Activated naive CD4-positive, alpha-beta T cell treated with anti-CD3 and anti-CD28 coated beads for 36 hours (primary cell): ENCODE measurements around the gene HOXB4. TPM values are rescaled to one million over a fixed set of nuclear protein-coding genes. Genes with fewer than 3 reads are reported as not detected.

ENCODE experiments used
- CTCF ChIA-PET: fragments of 350-600 bp; sonication (Branson Sonifier 250); formaldehyde crosslinking; loops from one replicate; lab custom pipeline; 2021; ENCODE audit warnings: antibody characterized with exemption; lab: Charles Lee
- DNase-seq: peaks from one replicate; pipeline ENCODE4 v3.0.0-alpha.2; 2020
- H3K27ac Mint-ChIP-seq: one replicate; pipeline ENCODE4 v1.8.0; 2021; ENCODE audit warnings: mild to moderate bottlenecking, mixed read lengths
- H3K27me3 Mint-ChIP-seq: one replicate; pipeline ENCODE4 v1.8.0; 2021; ENCODE audit warnings: low read depth, mixed read lengths
- H3K36me3 Mint-ChIP-seq: one replicate; pipeline ENCODE4 v1.8.0; 2021; ENCODE audit warnings: low read depth, mixed read lengths
- H3K4me1 Mint-ChIP-seq: one replicate; pipeline ENCODE4 v1.8.0; 2021; ENCODE audit warnings: low read depth, mixed read lengths
- H3K4me3 Mint-ChIP-seq: one replicate; pipeline ENCODE4 v1.8.0; 2021; ENCODE audit warnings: mild to moderate bottlenecking, moderate library complexity, mixed read lengths
- H3K9me3 Mint-ChIP-seq: one replicate; pipeline ENCODE4 v1.8.0; 2021; ENCODE audit warnings: mixed read lengths
- intact Hi-C: fragments of 100-400 bp; cut with micrococcal nuclease; formaldehyde crosslinking; loops from one replicate; pipeline ENCODE4 v1.15.1; 2023
- total RNA-seq, 2 experiments: library from RNA; stranded (reverse); gene quantifications; one replicate each; pipeline ENCODE4 v1.2.3, GENCODE V29; 2021

HOXB4 gene
- total RNA-seq, 2 experiments from 2014 or later = 2.3 to 2.5 TPM

DNA sequence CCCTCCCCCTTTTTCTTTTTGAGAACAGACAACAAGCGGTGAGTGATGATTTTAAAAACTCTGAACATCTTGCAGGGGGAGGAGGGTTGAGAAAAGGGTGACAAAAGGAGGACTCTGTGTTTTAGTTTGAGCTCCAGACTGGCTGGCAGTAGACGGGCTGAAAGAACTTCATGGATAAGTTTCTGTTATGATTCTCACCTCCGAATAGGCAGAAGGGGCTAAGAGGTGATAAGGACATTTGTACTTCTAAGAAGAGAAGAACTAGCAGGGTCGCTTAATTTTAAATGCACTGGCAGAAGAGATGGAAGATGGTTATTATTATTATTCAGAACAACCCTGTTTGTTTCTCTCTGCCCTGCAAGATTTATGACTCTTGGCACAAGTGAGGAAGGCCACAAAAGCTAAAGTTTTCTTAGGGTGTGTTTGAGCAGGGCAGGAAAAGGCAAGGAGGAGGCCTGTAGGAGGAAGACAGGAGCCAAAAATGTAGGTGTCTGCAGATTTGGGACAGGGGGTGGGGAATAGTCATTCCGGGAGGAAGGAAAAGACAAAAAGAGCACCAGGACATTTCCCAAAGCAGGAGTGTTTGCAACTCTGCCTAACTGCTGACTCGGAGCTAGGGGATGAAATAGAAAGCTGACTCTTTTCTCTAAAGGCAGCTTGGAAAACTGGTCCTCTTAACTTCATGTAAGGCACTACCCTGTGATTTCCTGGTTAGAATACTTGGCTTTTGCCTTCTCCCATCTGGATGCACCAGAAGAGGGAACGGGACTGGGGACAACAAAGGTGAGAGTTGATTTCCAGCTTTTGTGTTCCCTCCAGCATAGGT is 21.4 kb downstream of the HOXB4 start:
- peaks cover 7% of the 10 kb centered on the region for H3K27me3 Mint-ChIP-seq
- no peak overlapping the region for H3K27ac Mint-ChIP-seq
- CTCF ChIA-PET = interaction anchor here (1.0 to 2.7 kb wide), 3 partner anchors 9 to 74 kb away, joined by 3 to 9 read pairs (median 4); no protein-coding TSS in a partner anchor
- H3K4me1 Mint-ChIP-seq = peaks cover 6% of the 10 kb centered on the region
- no peak overlapping the region for H3K4me3 Mint-ChIP-seq
- no peak for DNase-seq
- H3K36me3 Mint-ChIP-seq = no peaks in the 10 kb centered on the region
- intact Hi-C loops = no loop called here
- no peaks in the 10 kb centered on the region for H3K9me3 Mint-ChIP-seq

DNA sequence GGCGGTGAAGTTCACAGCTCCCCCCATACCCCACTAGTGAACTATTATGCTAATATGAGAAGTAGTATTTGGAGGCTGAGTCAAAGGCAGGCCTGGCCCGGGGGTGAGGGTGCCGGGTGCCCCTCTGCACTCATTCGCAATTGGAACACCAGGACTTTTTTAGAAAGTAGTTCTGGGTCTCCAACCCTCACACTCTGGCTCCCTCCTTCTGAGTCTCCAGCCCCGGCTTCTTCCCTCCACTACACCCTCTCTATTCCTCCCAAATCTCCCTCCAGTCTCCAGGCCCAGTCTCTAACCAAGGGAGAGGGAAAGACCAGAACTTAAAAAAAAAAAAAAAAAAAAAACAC is 21.9 kb downstream of the HOXB4 start:
- H3K27ac Mint-ChIP-seq = no peak overlapping the region
- CTCF ChIA-PET = interaction anchor here (1.0 to 2.7 kb wide), 3 partner anchors 9 to 65 kb away, joined by 3 to 9 read pairs (median 3); no protein-coding TSS in a partner anchor
- H3K4me1 Mint-ChIP-seq = peaks cover 6% of the 10 kb centered on the region
- DNase-seq = no peak
- H3K9me3 Mint-ChIP-seq = no peaks in the 10 kb centered on the region
- no peaks in the 10 kb centered on the region for H3K36me3 Mint-ChIP-seq
- H3K27me3 Mint-ChIP-seq = peaks cover 7% of the 10 kb centered on the region
- intact Hi-C loops = no loop called here
- H3K4me3 Mint-ChIP-seq = no peak overlapping the region

DNA sequence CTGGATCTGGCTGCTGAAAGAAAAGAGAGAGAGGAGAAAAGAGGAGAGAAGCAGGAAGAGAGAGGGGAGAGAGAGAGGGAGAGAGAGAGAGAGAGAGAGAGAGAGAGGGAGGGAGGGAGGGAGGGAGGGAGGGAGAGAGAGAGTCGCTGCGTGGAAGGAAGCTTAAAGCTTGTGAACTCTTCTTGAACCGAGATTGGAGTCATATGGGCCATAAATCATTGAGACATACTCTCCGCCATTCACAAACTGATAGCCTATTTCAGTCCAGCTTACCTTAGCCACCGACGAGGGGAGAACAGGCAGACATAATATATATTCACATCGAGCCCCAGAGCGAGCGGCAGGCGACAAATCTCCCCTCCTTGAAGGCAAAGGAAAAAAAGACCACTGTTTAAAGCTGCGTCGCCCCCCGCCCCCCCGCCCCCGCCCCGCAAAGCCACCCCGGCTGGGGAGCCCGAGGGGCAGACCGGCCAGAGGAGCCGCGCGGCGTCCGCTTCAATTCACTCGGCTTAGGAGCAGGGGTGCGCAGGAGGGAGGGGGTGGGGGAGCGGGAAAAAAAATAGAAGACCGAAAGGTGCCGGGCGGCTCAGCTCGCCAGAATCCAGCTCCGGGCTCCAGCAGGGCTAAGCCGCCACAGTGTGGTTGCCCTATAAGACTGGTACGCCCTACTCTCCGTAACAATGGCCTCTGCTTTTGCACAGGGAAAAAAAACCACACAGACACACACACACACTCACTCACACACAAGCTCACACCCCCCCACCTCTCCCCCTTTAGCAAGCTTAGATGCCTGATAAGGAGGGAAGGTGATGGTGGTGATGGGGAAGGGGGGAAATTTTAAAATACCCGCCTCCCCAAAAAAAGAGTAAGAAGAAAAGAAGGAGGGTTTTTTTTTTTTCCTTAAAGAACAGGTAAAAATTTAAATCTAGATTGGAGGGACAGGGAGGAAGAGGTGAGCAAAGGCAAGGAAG is 22.6 kb downstream of the HOXB4 start:
- H3K9me3 Mint-ChIP-seq = no peaks in the 10 kb centered on the region
- CTCF ChIA-PET = interaction anchor here (1.0 to 2.7 kb wide), 3 partner anchors 8 to 64 kb away, joined by 3 to 9 read pairs (median 3); no protein-coding TSS in a partner anchor
- no peaks in the 10 kb centered on the region for H3K36me3 Mint-ChIP-seq
- intact Hi-C loops = loop anchor here (1.0 kb wide), 1 partner anchor 42 kb away; no protein-coding TSS in a partner anchor
- peak; percentile 31 for DNase-seq
- peaks cover 7% of the 10 kb centered on the region for H3K27me3 Mint-ChIP-seq
- peak overlapping the region; percentile 82 for H3K4me3 Mint-ChIP-seq
- H3K27ac Mint-ChIP-seq = no peak overlapping the region
- peaks cover 6% of the 10 kb centered on the region for H3K4me1 Mint-ChIP-seq

DNA sequence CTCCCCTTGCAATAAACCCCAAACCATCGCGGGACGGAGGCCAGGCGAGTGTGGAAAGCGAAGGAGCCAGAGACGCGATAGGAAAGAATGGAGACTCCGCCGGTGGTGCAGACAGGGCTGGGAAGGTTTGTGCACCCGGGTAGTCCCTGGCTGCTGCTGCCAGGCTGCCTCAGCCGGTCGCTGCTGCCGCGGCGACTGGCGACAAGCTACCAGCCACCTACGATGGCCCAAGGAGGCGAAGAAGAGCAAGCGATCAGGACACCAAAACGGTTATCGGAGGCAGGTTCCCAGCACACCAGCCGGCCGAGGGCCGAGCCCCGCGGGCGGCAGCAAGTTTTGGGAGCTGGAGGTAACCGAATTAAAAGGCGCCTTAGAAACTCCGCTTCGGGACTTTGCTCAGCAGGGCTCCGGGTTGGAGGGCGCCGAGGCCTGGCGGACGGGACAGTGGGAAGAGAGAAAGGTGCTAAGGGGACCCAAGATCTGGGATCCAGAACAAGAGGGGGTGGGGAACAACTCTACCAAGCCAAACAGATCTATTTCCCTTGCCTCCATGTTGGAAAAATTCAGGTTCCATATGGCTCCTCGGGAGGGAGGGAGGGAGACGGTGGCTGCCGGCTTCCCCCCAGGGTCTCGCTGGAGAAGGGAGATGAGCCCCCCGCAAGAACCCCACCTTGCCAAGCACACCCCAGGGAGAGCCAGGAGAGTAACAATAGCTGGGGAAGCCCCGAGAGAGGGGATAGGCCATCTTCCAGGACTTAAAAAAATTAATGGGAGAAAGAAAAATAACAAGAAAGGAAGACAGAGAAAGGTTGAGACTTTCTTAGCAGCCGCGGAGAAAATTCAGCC is 23.5 kb downstream of the HOXB4 start:
- intact Hi-C loops = loop anchor here (1.0 kb wide), 1 partner anchor 41 kb away; no protein-coding TSS in a partner anchor
- Mint-ChIP-seq H3K4me3 (peak overlapping the region; percentile 82), H3K9me3 (no peaks in the 10 kb centered on the region), H3K27me3 (peaks cover 7% of the 10 kb centered on the region), H3K27ac (no peak overlapping the region), H3K4me1 (peaks cover 6% of the 10 kb centered on the region), H3K36me3 (no peaks in the 10 kb centered on the region)
- DNase-seq = no peak
- CTCF ChIA-PET = interaction anchor here (2.7 kb wide), 1 partner anchor 62 kb away, joined by 9 read pairs; no protein-coding TSS in a partner anchor

DNA sequence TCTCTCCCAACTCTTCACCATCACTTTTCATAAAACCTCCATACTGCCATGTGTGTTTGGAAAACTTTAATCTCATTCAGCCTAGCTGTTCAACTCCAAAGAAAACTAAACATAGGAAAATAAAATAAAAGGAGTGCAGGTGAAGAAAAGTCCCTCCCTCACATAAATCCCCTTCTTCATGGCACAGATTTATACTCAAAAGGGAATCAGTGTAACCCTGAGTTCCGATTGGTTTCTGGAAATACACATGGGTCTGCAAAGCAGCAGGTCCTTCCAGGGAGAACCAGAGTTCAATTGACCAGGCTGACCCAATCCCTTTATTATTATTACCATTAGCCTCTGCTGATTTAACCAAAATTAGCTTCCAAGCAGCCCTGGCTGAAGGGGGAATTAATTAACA is 24.3 kb downstream of the HOXB4 start:
- CTCF ChIA-PET = interaction anchor here (0.6 to 0.7 kb wide), 2 partner anchors 48 to 861 kb away, joined by 4 read pairs; partner anchors contain the start of gene PHB1
- Mint-ChIP-seq H3K4me1 (peaks cover 6% of the 10 kb centered on the region), H3K4me3 (no peak overlapping the region), H3K27ac (no peak overlapping the region), H3K27me3 (peaks cover 7% of the 10 kb centered on the region), H3K9me3 (no peaks in the 10 kb centered on the region), H3K36me3 (no peaks in the 10 kb centered on the region)
- intact Hi-C loops = no loop called here
- DNase-seq = no peak

DNA sequence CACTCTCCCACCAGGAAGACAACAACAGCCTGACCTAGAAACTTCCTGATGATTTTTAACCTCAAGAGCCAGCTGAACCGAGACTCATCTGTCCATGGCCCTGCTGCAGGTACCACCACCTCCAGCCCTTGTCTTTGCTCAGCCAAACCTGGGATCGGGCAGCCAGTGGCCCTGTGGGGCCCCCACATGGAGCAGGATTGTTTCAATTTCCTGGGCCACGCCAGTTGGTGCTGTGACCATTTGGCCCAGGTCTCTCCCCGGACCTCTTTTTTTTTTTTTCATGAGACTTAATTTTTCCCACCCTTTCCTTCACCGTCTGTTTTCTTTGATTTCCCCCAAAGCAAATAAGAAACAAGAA is 25.0 kb downstream of the HOXB4 start:
- DNase-seq = no peak
- Mint-ChIP-seq H3K27me3 (peaks cover 4% of the 10 kb centered on the region), H3K9me3 (no peaks in the 10 kb centered on the region), H3K36me3 (no peaks in the 10 kb centered on the region), H3K27ac (no peak overlapping the region), H3K4me3 (no peak overlapping the region), H3K4me1 (peaks cover 11% of the 10 kb centered on the region)
- CTCF ChIA-PET = no interaction called here
- intact Hi-C loops = no loop called here

DNA sequence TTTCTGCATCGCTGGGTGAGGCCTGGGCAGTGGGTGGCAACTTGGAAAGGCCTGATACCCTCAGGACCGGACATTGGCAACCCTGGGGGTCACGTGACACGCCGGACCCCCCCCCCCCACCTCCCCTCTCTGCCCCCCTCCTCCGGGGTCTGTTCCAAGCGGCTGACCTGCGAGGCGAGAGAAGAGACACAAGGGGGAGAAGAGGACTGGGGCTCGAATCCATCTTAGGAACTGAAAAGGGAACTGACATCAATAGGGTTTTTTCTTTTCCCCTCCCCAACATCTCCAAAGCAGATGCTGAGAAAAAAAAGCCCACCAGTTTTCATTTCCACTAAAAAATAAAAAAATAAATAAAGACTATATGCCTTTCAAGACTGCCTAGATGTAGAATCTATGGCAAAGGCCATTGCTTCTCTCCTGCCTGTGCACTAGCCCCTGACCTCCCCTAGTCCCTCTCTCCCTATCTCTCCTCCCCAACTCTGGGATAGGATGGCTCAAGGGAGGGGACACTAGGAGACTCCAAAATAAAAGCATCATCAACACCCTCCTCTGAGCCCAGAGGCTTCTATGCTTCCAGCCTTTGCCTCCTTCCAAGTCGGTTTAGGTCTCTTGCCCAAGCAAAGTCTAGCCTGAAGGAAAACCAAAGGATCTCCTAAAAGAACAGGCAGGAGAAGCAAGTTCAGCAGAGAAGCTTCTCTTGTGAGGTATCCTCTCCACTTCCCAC is 25.5 kb downstream of the HOXB4 start:
- no peak overlapping the region for H3K27ac Mint-ChIP-seq
- intact Hi-C loops = no loop called here
- H3K27me3 Mint-ChIP-seq = peaks cover 4% of the 10 kb centered on the region
- H3K4me3 Mint-ChIP-seq = no peak overlapping the region
- H3K9me3 Mint-ChIP-seq = no peaks in the 10 kb centered on the region
- CTCF ChIA-PET = no interaction called here
- H3K4me1 Mint-ChIP-seq = peaks cover 17% of the 10 kb centered on the region
- H3K36me3 Mint-ChIP-seq = no peaks in the 10 kb centered on the region
- DNase-seq = no peak

DNA sequence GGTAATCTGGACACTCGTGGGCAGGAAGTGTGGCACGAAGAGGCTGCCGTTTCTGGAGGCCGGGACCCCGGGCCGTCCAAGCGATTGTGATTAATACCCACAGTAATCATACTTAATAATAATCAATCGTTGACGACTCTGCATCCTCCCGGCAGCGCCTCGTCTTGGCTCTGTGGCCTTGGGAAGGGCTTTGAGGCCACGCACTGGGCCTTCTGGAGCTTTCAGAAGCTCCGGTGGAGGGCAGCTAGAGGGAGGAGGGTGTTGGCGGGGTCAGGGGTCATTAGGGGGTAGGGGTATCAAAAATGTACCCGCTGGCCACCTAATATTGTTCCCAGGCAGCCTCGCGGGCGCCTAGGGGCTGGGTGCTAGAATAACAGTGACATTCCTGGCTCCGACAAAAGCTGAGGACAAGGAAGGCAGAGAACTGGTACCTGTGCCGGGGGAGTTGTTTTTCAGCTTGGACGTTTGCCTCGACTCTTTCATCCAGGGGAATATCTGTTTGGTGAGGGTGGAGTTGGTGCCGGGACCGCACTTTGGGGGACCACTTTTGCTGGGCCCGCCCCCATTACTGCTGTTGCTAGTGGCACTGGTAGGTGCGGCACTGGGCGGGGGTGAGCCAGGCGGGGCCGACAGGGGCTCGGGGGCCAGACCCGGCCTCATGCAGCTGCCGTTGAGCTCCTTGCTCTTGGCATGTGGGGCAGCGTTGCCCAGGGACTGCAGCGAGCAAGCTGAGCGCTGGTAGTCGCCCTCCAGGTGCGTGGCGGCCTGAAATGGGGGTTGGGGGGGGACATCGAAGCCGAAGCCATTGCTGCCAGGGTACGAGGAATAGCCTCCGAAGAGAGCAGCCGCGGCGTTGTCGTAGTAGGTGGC is 26.3 kb downstream of the HOXB4 start:
- Mint-ChIP-seq H3K4me1 (peaks cover 22% of the 10 kb centered on the region), H3K4me3 (no peak overlapping the region), H3K36me3 (no peaks in the 10 kb centered on the region), H3K9me3 (no peaks in the 10 kb centered on the region), H3K27me3 (peaks cover 4% of the 10 kb centered on the region), H3K27ac (no peak overlapping the region)
- intact Hi-C loops = no loop called here
- no peak for DNase-seq
- CTCF ChIA-PET = no interaction called here

DNA sequence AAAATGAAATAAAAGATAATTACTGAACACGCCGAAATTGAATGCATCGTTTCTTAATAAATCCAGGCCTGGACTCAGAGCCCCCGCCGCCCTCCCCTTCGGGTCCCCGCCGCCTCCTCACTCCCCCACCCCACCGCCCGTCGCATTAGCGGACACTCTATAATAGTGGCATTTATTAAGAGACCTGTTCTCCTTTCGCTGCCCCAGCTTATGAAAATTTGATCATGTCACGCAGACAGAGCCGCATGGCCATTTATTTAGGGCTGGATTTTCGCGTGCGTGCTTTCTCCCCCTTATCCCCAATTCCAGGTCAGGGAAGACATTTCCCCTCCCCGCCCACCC is 27.0 kb downstream of the HOXB4 start:
- Mint-ChIP-seq H3K27me3 (peaks cover 4% of the 10 kb centered on the region), H3K36me3 (no peaks in the 10 kb centered on the region), H3K9me3 (no peaks in the 10 kb centered on the region), H3K4me3 (no peak overlapping the region), H3K27ac (no peak overlapping the region), H3K4me1 (peaks cover 27% of the 10 kb centered on the region)
- CTCF ChIA-PET = no interaction called here
- no peak for DNase-seq
- intact Hi-C loops = no loop called here

DNA sequence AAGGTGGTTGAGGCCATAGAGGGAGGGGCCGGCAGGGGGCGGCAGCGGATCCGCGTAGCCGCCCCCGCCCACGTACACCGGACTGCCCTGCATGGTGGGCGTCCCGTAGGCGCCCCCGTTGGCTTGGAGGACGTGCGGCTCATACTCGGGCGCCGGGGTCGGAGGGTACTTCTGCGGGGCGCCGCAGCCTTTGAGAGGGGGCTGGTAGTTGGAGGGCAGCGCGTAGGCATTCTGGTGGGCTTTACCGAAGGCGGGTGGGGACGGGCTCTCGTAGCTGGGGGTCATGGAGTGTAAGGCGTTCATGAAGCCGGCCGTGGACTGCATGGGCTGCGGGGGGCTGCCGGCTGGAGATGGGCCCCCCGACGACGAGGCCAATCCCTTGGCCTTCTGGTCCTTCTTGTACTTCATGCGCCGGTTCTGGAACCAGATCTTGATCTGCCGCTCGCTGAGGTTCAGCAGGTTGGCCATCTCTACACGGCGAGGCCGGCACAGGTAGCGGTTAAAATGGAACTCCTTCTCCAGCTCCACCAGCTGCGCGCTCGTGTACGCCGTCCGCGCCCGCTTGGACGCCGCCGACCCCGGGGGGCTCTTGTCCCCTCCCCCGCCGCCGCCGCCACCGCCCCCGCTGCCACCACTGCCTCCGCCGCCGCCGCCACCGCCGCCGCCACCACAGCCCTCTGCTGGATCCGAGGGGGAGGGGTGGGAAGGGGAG is 27.5 kb downstream of the HOXB4 start:
- peaks cover 2% of the 10 kb centered on the region for H3K27me3 Mint-ChIP-seq
- no peaks in the 10 kb centered on the region for H3K36me3 Mint-ChIP-seq
- peaks cover 27% of the 10 kb centered on the region for H3K4me1 Mint-ChIP-seq
- DNase-seq = no peak
- CTCF ChIA-PET = no interaction called here
- H3K9me3 Mint-ChIP-seq = no peaks in the 10 kb centered on the region
- no peak overlapping the region for H3K4me3 Mint-ChIP-seq
- intact Hi-C loops = no loop called here
- no peak overlapping the region for H3K27ac Mint-ChIP-seq
